GM15510 (cell line): ENCODE data around the gene ZFHX2.

ENCODE experiments used
- POLR2A ChIP-seq: IDR thresholded peaks from 3 replicates; pipeline ENCODE4 v1.6.1; 2011; ENCODE audit warnings: borderline replicate concordance; ENCODE audit not compliant: insufficient read length; ENCODE audit errors: extremely low read depth

ZFHX2 gene

DNA sequence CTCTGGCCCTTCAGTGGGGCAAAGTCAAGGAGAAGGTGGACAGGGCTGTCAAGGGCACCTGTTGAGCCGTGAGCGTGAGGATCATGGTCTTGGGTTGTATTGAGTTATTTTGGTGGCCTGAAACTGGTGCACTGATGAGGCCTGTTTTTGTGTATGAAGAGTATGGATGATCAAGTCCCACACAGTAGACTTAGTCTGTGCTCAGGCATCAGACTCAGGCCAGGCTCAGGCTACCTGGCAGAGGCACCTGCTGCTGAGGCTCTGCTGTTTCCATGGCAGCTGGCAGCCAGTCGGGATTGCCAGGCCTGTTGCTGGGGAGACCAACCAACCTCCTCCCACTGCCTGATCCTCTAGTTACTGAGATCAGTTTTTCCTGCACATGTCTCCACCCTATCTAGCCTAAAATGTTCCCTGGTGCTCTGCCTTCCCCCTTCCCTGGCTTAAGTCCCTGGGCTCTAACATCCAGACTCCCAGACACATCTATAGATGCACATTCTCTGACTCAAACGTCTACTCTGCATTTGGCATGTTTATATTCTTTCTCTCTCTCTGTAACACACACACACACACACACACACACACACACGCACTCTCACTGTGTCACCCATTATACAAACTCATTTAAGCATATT is 21.9 kb upstream of the ZFHX2 start:
- TF ChIP-seq POLR2A, result no peak

DNA sequence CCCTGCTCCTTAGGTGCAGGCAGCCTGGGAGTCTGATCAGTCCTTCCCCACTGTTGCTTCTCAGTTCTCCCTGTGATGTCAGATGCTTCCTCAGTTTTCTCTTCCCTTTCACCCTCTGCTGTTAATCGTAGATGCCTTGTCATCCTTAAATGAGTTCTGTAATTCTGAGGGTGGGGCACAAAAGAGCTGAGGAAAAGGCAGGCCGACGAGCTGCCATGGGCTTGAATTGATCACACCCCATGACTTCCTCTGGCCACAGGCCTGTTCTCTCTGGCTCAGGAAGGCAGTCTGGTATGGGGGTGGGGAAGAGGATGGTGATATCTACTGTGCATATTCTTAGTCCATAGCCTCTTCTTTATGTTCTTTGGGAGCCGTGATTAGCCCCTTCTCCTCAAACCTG is 21.3 kb upstream of the ZFHX2 start:
- TF ChIP-seq POLR2A, result no peak

DNA sequence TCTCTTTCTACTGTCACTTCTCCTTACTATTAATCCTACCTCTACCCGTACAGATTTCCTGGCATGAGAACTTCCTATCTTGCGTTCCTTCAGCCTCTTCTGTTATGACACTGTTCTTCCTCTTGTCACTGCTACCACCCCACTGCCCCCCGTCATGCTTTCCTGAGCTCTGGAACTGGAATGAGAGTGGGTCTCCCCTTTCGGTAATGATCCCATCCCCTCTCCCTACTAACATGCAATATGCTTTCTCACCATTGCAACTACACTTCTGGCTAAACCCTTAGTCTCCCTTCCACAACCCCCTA is 20.9 kb upstream of the ZFHX2 start:
- TF ChIP-seq POLR2A, result no peak

DNA sequence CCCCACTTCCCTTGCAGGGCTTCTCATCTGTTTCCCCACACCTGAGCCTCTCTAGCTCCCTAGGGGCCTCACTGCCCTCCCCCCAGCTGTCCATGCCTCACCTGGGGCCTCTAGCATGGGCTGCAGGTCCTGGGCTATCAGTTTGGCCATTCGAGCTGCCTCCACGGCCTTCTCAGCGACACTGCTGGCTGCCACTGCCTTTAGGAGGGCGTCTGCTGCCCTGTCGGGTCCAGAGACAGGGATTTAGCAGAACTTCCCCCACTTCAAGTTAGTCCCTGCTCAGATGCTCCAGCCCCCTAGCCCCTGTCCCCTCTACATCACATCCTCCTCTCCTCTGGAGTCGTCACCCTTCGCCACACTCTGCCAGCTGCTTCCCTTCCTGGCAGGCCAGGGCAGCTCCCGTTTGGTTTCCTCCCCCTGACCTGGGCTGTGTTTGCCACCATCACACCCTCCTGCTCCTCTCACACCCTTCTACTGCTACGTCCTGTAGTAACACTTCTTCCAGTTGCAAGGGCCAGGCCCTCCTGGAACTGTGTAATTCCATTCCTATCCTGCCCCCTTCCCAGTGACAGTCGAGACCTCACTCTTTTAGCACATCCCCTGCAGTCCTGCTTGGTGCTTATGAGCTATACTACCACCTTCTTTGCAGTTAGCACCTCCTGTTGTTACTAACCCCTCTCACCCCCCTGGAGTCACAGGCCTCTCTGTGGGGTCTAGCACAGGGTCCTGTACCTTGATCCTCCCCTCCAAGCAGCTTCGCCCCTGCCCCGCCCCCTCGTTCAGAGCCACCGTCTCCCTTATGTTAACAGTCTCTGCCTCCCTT is 20.3 kb upstream of the ZFHX2 start:
- no peak for TF ChIP-seq POLR2A

- TF ChIP-seq POLR2A, result no peak
Measured at GRCh38 chr14:23570806-23571483, 19.4 kb upstream of the ZFHX2 start.

DNA sequence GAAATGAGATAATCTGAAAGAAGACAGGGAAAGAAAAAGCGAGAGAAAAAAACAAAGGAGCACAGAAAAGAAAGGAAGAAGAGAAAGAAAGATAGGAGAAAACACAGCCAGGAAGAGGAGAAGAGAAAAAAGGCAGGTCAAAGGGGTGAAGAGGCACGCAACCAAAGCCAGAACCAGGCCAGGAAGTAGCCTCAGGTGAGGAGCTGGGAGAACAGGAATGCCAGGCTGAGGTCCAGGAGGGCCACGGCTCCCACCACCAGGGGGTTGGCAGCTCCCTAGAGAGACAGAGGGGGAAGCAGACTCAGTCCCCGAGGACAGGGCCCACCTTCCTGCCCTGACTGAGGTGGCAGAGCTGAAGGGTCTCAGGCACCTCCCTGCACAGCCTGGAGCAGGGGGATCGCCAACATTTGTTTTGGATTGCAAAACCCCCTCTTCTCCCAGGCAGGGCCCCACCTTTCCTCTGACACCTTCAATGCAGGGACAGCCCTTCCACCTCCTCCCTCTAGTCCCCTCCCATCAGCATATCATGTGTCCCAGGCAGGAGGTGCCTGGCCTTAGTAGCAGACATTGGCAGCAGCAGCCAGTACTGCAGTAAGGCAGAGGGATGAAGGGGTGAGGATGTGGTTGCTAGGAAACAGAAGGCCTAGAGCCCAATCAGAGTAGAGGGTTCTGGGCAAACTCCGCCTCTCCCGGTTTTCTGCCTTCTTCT is 18.0 kb upstream of the ZFHX2 start:
- TF ChIP-seq POLR2A, result no peak

DNA sequence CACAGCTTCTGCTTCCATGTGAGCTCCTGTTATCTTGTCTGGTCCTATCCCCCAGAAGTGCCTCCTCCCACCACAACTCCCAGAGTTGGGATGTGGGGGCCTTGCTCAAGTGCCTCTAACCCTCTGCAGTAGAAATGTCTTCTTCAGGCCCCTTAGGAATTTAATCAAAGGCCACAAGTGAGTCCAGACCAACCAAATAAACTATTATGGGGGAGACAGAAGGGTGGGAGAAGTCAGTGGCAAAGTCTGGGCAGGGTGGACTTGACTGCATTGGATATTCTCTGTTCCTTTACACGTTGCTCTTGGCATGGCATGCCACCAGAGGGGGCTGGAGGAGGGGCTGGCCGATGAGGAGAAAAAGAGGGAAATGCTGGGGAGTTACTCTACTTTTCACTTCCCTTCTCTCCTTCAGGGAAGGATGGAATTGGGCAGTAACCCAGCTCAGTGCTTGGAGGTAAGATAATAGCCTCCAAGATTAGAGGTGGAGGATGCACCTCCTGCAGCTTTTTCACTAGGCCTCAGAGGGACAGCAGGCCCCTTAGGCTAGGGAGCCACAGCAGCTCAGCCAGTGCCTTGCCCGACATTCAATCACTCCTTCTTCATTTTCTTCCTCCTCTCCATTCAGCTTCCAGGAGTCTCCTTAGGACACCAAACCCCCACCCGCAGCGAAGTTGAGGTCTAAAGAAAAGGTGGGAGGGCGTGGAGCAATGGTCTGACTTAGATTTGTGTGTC is 17.2 kb upstream of the ZFHX2 start:
- TF ChIP-seq POLR2A, result no peak

- TF ChIP-seq POLR2A, result no peak
Measured at GRCh38 chr14:23568021-23568599, 16.5 kb upstream of the ZFHX2 start.

GRCh38 chr14:23567186-23568020 is 15.8 kb upstream of the ZFHX2 start, which contains the start of gene AP1G2:
Gene AP1G2 (minus strand): TSS chr14:23567791. CDS start chr14:23567314, 477 bp downstream.
- TF ChIP-seq POLR2A, result peak; percentile 93

- no peak for TF ChIP-seq POLR2A
Measured at GRCh38 chr14:23566778-23567185, 15.2 kb upstream of the ZFHX2 start.

DNA sequence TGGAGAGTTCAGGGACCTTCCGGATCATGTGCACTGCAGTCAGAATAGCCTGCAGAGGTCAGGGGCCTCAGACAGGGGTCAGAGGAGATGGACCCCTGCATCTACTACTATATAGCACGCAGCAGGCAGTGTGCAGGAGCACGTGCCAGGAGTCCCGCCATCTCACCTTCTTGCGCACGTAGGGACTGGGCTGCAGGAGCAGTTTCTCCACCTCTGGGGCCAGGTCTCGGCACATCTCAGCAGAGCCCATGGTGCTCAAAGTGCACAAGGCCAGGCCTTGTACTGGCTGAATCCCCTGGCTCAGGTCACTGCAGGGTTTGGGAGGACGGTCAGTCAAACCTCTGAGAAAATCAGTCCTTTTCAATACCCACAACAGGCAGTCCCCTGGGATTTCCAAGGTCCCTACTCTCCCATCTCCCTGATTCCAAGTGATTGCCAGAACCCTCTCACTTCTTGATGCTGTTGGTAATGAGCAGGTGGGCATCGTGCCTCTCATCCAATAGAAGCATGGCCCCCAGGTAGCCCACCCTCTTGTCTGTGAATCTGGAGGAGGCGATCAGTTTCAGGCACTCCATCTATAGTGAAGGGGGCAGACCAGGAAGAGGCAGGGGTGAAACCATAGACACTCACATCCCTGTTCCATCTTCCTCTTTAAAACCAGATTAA is 14.7 kb upstream of the ZFHX2 start:
- no peak for TF ChIP-seq POLR2A

GRCh38 chr14:23565626-23566025 is 14.1 kb upstream of the ZFHX2 start:
- TF ChIP-seq POLR2A, result peak; percentile 4

DNA sequence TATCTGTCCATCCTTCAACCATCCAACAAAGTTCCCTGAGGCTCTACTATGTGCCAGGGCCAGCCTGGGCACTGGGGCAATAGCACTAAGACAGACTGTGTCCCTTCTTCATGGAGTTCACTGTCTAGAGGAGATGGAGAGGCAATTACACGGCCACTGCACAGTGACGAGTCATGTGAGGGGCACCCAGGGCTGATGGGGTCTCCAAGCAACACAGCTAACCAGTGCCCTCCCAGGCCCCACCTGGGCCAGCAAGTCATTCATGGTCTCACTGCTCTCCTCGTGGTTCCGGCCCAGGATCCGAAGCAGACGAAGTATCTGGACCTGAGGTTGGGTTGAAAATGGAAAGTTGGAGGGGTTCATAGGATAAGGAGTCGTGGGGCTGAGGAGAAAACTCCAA is 13.3 kb upstream of the ZFHX2 start:
- TF ChIP-seq POLR2A, result no peak
